NOMO-1 treated with DMSO at 0.1 percent for 48 hours (cell line): ENCODE data around the gene UBFD1.
"Not testable (repeated sequence)": the region's sequence is repeated elsewhere in the genome, so short reads cannot be mapped to it uniquely, and the experiment has no call there.

Experiments
- DNase-seq: peaks from one replicate; lab custom pipeline; 2025; ENCODE audit not compliant: unreplicated experiment; lab: John Stamatoyannopoulos, UW

The UBFD1 gene

DNA sequence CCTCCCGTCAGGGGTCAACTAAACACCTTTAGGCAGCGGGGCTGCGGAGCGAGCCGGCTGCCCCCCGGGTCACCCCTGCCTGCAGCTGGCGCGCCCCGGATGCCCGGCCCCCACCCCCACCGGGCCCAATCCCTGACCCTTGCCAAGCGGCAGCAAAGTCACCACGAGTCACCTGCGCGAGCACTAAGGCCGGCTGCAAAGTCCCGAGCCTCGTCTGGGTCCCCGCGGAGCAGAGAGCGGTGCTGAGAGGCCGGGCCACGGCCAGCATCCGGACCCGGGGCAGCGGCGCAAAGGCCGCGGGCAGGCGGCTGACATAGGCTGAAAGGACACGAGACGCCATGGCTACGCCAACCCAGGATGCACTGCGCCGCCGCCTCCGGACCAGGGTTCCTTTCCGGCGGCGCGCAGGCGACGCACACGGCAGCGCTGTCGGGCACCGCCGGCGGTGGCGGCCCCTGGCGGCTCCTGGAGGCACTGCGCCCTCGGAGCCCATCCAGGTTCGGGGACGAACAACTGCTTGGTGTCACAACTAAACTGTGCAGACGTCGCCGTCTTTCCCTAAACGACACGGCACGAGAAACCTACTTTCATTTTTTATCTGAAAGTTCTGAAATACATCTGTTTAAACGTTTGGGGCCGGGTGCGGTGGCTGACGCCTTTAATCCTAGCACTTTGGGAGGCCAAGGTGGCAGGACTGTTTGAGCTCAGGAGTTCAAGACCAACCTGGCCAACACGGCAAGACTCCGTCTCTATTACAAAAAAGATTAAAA lies 38.6 kb downstream of the UBFD1 start, which contains the start of gene NDUFAB1:
Gene NDUFAB1 (minus strand): TSS at position 366 of the 770 bp plus-strand sequence. CDS start 26 bp downstream, at position 340.
- peak; percentile 88 for DNase-seq

GRCh38 chr16:23597003-23597756 lies 39.7 kb downstream of the UBFD1 start:
- peak; percentile 62 for DNase-seq

GRCh38 chr16:23607726-23608125 lies 50.2 kb downstream of the UBFD1 start:
- DNase-seq: no peak

DNA sequence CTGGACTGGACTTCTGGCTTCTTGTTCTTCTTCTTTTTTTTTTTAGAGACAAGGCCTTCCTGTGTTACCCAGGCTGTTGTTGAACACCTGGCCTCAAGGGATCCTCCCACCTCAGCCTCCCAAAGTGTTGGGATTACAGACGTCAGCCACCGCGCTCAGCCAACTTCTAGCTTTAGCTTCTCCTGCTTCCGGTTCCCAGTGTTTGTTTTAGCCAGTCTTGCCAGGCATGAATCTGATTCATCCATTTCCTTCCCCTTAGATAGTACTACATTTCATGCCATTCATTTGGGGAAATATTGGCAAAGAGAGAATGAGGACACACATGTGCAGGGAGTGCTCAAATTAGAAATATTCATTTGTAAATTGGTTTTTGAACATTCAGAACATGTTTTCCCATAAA lies 50.7 kb downstream of the UBFD1 start:
- DNase-seq: no peak

DNA sequence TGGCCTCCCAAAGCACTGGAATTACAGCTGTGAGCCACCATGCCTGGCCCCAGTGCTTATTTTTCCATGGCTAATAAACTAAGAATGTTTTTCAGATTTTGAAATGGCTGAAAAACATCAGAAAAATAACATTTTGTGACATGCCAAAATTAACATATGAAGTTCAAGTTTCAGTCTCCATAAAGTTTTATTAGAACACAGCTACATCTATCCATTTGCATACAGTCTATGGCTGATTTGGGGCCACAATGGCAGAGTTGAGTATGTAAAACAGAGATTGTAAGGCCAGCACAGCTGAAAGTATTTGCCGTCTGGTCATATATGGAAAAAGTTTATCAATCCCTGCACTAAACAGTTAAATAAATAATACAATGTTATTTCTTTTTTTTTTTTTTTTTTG lies 52.4 kb downstream of the UBFD1 start:
- DNase-seq: no peak

DNA sequence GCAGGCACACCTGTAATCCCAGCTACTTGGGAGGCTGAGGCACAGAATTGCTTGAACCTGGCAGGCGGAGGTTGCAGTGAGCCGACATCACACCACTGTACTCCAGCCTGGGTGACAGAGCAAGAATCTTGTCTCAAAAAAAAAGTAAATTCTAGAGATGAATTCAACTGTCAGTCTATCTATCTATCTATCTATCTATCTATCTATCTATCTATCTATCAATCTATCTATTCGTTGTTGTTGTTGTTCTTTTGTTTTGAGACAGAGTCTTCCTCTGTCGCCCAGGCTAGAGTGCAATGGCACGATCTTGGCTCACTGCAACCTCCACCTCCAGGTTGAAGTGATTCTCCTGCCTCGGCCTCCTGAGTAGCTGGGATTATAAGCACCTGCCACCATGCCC lies 53.4 kb downstream of the UBFD1 start:
- DNase-seq: not testable (repeated sequence)

- no peak for DNase-seq
Observed at GRCh38 chr16:23611936-23612335, 54.4 kb downstream of the UBFD1 start.

- DNase-seq: no peak
Observed at GRCh38 chr16:23615805-23616204, 58.3 kb downstream of the UBFD1 start.
